ENCODE results near the gene ARL2BP. TPM values are rescaled to one million over a fixed set of nuclear protein-coding genes. Genes with fewer than 3 reads are reported as not detected.

Gene ARL2BP
- total and polyA plus RNA-seq, 12 donors: 33.4 to 57.9 (median 45.9) TPM

DNA sequence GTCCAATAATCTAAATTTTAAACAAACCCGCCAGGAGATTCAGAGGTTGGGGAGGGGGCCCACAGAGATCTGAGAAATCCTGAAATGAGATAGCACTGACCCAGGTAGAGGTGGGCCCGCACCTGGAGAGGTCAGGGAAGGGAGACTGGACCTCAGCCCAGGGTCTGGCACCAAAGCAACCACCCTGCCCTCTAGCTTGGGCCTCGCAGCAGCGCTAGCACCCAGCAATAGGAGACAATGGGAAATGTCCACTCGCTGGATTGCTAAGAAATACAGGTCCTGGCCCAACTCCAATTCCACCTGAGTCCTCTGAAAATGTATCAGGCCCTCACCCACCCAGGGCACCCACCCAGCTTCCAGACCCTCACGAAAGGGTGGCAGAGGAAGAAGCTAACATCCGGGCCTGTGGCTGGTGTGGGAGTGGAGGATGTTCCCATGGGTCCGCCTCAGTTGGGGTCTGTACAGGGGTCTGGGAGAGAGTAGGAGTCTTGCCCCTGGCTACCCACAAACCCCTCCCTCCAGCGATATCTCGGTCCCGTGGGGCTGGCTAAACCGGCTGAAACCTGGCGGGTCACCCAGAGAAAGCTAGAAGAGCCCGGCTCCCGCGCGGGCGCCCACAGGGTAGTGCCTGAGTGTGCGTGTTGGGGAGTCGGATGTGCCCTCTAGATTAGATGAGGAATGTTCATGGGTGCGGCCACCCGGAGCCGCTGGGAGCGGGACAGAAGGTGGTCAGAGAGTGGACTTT is 38.3 kb downstream of the ARL2BP start:
- intact Hi-C loops (cut with DNase I): loop anchor here in 2 of 10 donors (5.0 to 10.0 kb wide), 2 partner anchors 36 to 199 kb away; partner anchors contain the start of gene ARL2BP (in 1 of the 2)
- H3K27ac ChIP-seq: peak overlapping the region in 3 of 10 donors; percentile 3 to 29 (median 9)
- peaks cover 3 to 16% (median 13%) of the 10 kb centered on the region in 9 donors for H3K4me1 ChIP-seq
- TF ChIP-seq, protein P1, sequence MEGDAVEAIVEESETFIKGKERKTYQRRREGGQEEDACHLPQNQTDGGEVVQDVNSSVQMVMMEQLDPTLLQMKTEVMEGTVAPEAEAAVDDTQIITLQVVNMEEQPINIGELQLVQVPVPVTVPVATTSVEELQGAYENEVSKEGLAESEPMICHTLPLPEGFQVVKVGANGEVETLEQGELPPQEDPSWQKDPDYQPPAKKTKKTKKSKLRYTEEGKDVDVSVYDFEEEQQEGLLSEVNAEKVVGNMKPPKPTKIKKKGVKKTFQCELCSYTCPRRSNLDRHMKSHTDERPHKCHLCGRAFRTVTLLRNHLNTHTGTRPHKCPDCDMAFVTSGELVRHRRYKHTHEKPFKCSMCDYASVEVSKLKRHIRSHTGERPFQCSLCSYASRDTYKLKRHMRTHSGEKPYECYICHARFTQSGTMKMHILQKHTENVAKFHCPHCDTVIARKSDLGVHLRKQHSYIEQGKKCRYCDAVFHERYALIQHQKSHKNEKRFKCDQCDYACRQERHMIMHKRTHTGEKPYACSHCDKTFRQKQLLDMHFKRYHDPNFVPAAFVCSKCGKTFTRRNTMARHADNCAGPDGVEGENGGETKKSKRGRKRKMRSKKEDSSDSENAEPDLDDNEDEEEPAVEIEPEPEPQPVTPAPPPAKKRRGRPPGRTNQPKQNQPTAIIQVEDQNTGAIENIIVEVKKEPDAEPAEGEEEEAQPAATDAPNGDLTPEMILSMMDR (IDR thresholded peaks at IDR 0.05): peak in 1 of 9 donors; percentile 12
- no peaks in the 10 kb centered on the region for H3K9me3 ChIP-seq
- no peaks in the 10 kb centered on the region for H3K36me3 ChIP-seq
- peaks cover 0 to 34% (median 17%) of the 10 kb centered on the region in 7 donors for H3K27me3 ChIP-seq
- H3K4me3 ChIP-seq: peak overlapping the region in 9 of 10 donors; percentile 43 to 70 (median 62)
- no peak for DNase-seq
- peak in 7 of 8 donors; percentile 18 to 48 (median 33) for ATAC-seq
- WGBS, 2 donors: 61 to 62% methylated on average over 24 of the region's 24 CpGs

DNA sequence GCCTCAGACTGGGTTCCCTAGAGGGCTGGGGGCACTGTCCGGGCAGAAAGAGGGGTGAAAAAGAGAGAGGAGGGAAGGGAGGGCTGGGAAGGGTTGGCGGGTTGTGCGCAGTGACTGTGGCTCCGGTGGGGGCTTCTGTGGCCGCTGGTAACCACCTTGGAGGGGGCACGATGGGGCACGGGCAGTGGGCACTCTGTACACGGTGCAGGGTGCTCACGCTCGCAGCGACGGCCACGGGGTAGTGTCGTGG is 38.8 kb downstream of the ARL2BP start:
- peak overlapping the region in 3 of 10 donors; percentile 3 to 50 (median 9) for H3K27ac ChIP-seq
- DNase-seq (no peak), ATAC-seq (peak in 6 of 8 donors; percentile 16 to 50 (median 20))
- intact Hi-C loops (cut with DNase I): loop anchor here in 2 of 10 donors (5.0 to 10.0 kb wide), 2 partner anchors 37 to 199 kb away; partner anchors contain the start of gene ARL2BP (in 1 of the 2)
- no peaks in the 10 kb centered on the region for H3K36me3 ChIP-seq
- peaks cover 0 to 34% (median 17%) of the 10 kb centered on the region in 7 donors for H3K27me3 ChIP-seq
- H3K9me3 ChIP-seq: no peaks in the 10 kb centered on the region
- peaks cover 3 to 16% (median 13%) of the 10 kb centered on the region in 9 donors for H3K4me1 ChIP-seq
- 12% methylated on average over 14 of the region's 14 CpGs for WGBS, 2 donors
- TF ChIP-seq, protein P1 (IDR thresholded peaks at IDR 0.05): no peak
- peak overlapping the region in 9 of 10 donors; percentile 43 to 70 (median 62) for H3K4me3 ChIP-seq

DNA sequence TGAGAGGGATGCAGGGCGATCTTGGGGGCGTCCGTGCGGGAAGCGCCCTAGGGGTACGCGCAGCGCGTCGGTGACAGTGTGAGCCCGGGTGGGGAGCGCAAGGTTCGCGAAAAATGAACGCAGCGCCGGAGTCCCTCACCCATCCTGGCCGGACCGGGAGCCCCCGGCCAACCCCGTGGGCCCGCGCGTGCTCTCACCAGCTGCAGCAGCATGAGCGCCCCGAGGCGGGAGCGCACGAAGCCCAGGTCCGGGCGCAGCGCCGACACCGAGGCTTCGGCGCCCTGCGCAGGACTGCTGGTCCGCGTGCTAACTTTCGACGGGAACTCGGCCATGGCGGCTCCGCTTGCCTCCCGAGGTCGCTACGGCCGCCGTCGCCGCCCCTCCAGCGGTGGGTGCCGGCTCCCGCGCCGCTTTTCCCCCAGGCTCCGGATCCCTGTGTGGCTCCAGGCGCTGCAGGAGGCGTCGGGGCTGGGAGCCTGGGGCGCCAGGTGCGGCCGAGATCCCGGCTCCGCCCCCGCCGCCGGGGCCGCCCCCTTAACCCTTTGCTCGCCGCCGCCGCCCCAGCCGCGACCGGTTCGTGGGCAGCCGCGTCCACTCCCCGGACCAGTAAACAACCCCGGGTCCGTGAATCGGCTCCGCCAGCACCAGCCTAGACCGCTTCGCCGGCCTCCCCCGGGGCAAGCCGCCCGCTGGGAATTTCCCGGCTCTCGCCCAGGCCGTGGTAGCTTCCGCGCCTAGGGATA is 39.3 kb downstream of the ARL2BP start, which contains the start of gene PLLP:
TSS of gene PLLP (minus strand) at position 464 of the 743 bp plus-strand sequence. CDS start at position 332, 132 bp downstream.
- 1% methylated on average over 81 to 95 of the region's 95 CpGs for WGBS, 2 donors
- intact Hi-C loops (cut with DNase I): loop anchor here in 2 of 10 donors (5.0 to 10.0 kb wide), 2 partner anchors 37 to 200 kb away; partner anchors contain the start of gene ARL2BP (in 1 of the 2)
- H3K27me3 ChIP-seq: peaks cover 0 to 34% (median 17%) of the 10 kb centered on the region in 7 donors
- no peaks in the 10 kb centered on the region for H3K36me3 ChIP-seq
- ATAC-seq (peak; percentile 51 to 77 (median 65)), DNase-seq (peak in 1 of 2 donors; percentile 40)
- H3K4me3 ChIP-seq: peak within 1 kb of the TSS; percentile 43 to 70 (median 62)
- TF ChIP-seq, protein P1 (IDR thresholded peaks at IDR 0.05): no peak
- H3K27ac ChIP-seq: peak within 1 kb of the TSS in 5 of 10 donors; percentile 3 to 50 (median 20)
- H3K9me3 ChIP-seq: no peaks in the 10 kb centered on the region
- H3K4me1 ChIP-seq: peaks cover 3 to 16% (median 13%) of the 10 kb centered on the region in 9 donors

DNA sequence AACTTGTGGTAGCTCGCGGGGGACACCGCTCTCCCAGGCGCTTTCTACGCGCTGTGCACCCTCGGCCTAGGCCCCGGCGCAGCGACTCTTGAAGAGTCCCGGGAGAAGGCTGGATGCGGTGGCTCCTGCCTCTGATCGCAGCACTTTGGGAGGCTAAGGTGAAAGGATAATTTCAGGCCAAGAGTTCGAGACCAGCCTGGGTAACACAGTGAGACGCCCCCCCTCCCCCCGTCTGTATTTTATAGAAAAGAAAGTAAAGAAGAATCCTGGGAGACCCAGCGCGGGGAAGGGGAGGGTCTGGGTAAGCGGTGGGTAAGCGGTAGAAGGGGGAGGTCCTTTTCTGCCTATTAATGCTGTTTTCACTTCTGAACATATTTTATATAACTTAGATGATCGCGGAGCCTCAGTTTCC is 39.9 kb downstream of the ARL2BP start:
- ATAC-seq (peak in 2 of 8 donors; percentile 20 to 51), DNase-seq (no peak)
- peak overlapping the region; percentile 43 to 70 (median 62) for H3K4me3 ChIP-seq
- peaks cover 3 to 16% (median 13%) of the 10 kb centered on the region in 9 donors for H3K4me1 ChIP-seq
- H3K27me3 ChIP-seq: peaks cover 0 to 34% (median 17%) of the 10 kb centered on the region in 7 donors
- no peaks in the 10 kb centered on the region for H3K9me3 ChIP-seq
- no peaks in the 10 kb centered on the region for H3K36me3 ChIP-seq
- TF ChIP-seq, protein P1 (IDR thresholded peaks at IDR 0.05): no peak
- intact Hi-C loops (cut with DNase I): loop anchor here in 2 of 10 donors (5.0 to 10.0 kb wide), 2 partner anchors 38 to 200 kb away; partner anchors contain the start of gene ARL2BP (in 1 of the 2)
- peak overlapping the region in 2 of 10 donors; percentile 19 to 20 for H3K27ac ChIP-seq
- 16 to 17% methylated on average over 22 of the region's 22 CpGs for WGBS, 2 donors

Data from heart right ventricle (tissue), 16 donors.